ENCODE results near the gene NTRK2. TPM values are rescaled to one million over a fixed set of nuclear protein-coding genes. Genes with fewer than 3 reads are reported as not detected.
A peak's percentile ranks its signal among the peaks of the same experiment; 100 is the strongest.

Gene NTRK2
- total and polyA plus RNA-seq, 2 experiments from 2014 or later, result 0.03 TPM; not detected in 1

GRCh38 chr9:84785792-84786547 is 116.4 kb downstream of the NTRK2 start:
- TF ChIP-seq STAT1 (IDR thresholded peaks at IDR 0.05; ENCODE audit: unreplicated experiment), result no peak
- TF ChIP-seq CTCF (conservative IDR thresholded peaks at IDR 0.05; ENCODE audit: low read depth in 2 of 2), result peak in 1 of 2 experiments; percentile 22; a peak in 1 of 4 replicates
- no peak for TF ChIP-seq ZNF114 (CRISPR knock-in tag; IDR thresholded peaks at IDR 0.05)
- Histone ChIP-seq H3K27me3 (ENCODE audit: insufficient read depth) (no peaks in the 10 kb centered on the region), H3K9me2 (ENCODE audit: insufficient read depth) (no peaks in the 10 kb centered on the region), H3K4me3 (no peak overlapping the region), H3K27ac (ENCODE audit: low read depth) (no peak overlapping the region), H3K4me2 (no peak overlapping the region), H4K20me1 (replicated peaks; ENCODE audit: insufficient read depth) (no peaks in the 10 kb centered on the region), H3K36me3 (ENCODE audit: insufficient read depth) (no peaks in the 10 kb centered on the region), H3K79me2 (replicated peaks; ENCODE audit: insufficient read depth) (no peaks in the 10 kb centered on the region), H3F3A (replicated peaks; ENCODE audit: low read depth) (no peaks in the 10 kb centered on the region), H3K4me1 (ENCODE audit: insufficient read depth) (no peaks in the 10 kb centered on the region), H2AFZ (no peak overlapping the region)
- Mint-ChIP-seq H3K4me3 (no peak overlapping the region), H3K4me1 (no peaks in the 10 kb centered on the region; the same call in 2 of the 3 replicates), H3K36me3 (ENCODE audit: low read depth) (no peaks in the 10 kb centered on the region), H3K27me3 (ENCODE audit: insufficient read depth, low read depth, poor library complexity) (no peaks in the 10 kb centered on the region), H3K9me3 (no peaks in the 10 kb centered on the region), H3K27ac (no peak overlapping the region)
- ATAC-seq (peak; percentile 79), DNase-seq (ENCODE audit: low spot score) (peak; percentile 26)

GRCh38 chr9:84788803-84789462 is 119.4 kb downstream of the NTRK2 start:
- no peak for ATAC-seq

GRCh38 chr9:84789463-84789830 is 119.9 kb downstream of the NTRK2 start:
- H3K79me2 ChIP-seq (replicated peaks; ENCODE audit: insufficient read depth), result no peaks in the 10 kb centered on the region
- ATAC-seq (no peak), DNase-seq (ENCODE audit: low spot score) (no peak)
- no peaks in the 10 kb centered on the region for H3K4me1 ChIP-seq (ENCODE audit: insufficient read depth)
- Mint-ChIP-seq H3K27ac (no peak overlapping the region), H3K4me3 (no peak overlapping the region), H3K27me3 (ENCODE audit: insufficient read depth, low read depth, poor library complexity) (no peaks in the 10 kb centered on the region), H3K36me3 (ENCODE audit: low read depth) (no peaks in the 10 kb centered on the region), H3K9me3 (no peaks in the 10 kb centered on the region), H3K4me1 (no peaks in the 10 kb centered on the region; the same call in 2 of the 3 replicates)
- H3K4me3 ChIP-seq, result no peak overlapping the region
- peak overlapping the region; percentile 38; the same call in 1 of the 2 replicates for H2AFZ ChIP-seq
- no peaks in the 10 kb centered on the region for H3F3A ChIP-seq (replicated peaks; ENCODE audit: low read depth)
- H3K36me3 ChIP-seq (ENCODE audit: insufficient read depth), result no peaks in the 10 kb centered on the region
- H3K9me2 ChIP-seq (ENCODE audit: insufficient read depth), result no peaks in the 10 kb centered on the region
- no peak overlapping the region for H3K27ac ChIP-seq (ENCODE audit: low read depth)
- H3K27me3 ChIP-seq (ENCODE audit: insufficient read depth), result no peaks in the 10 kb centered on the region
- no peak overlapping the region for H3K4me2 ChIP-seq
- no peaks in the 10 kb centered on the region for H4K20me1 ChIP-seq (replicated peaks; ENCODE audit: insufficient read depth)
- TF ChIP-seq CTCF (conservative IDR thresholded peaks at IDR 0.05; ENCODE audit: low read depth in 2 of 2) (no peak), CREB1 (CRISPR knock-in tag; IDR thresholded peaks at IDR 0.05; ENCODE audit: low read depth) (no peak), ZNF331 (CRISPR knock-in tag; IDR thresholded peaks at IDR 0.05; ENCODE audit: low read depth) (no peak)

More at GRCh38 chr9:84788803-84789462, 119.4 kb downstream of the NTRK2 start:
- Mint-ChIP-seq H3K4me3 (no peak overlapping the region), H3K9me3 (no peaks in the 10 kb centered on the region), H3K36me3 (ENCODE audit: low read depth) (no peaks in the 10 kb centered on the region), H3K4me1 (no peaks in the 10 kb centered on the region; the same call in 2 of the 3 replicates), H3K27me3 (ENCODE audit: insufficient read depth, low read depth, poor library complexity) (no peaks in the 10 kb centered on the region), H3K27ac (no peak overlapping the region)
- Histone ChIP-seq H3K4me3 (no peak overlapping the region), H2AFZ (no peak overlapping the region), H4K20me1 (replicated peaks; ENCODE audit: insufficient read depth) (no peaks in the 10 kb centered on the region), H3K4me1 (ENCODE audit: insufficient read depth) (no peaks in the 10 kb centered on the region), H3K9me2 (ENCODE audit: insufficient read depth) (no peaks in the 10 kb centered on the region), H3K27ac (ENCODE audit: low read depth) (no peak overlapping the region), H3K27me3 (ENCODE audit: insufficient read depth) (no peaks in the 10 kb centered on the region), H3K36me3 (ENCODE audit: insufficient read depth) (no peaks in the 10 kb centered on the region), H3K4me2 (no peak overlapping the region), H3K79me2 (replicated peaks; ENCODE audit: insufficient read depth) (no peaks in the 10 kb centered on the region), H3F3A (replicated peaks; ENCODE audit: low read depth) (no peaks in the 10 kb centered on the region)
- DNase-seq (ENCODE audit: low spot score), result no peak
- no peak for TF ChIP-seq EZH2phosphoT487 (IDR thresholded peaks at IDR 0.05; ENCODE audit: unreplicated experiment)

All from GM23338 (cell line).